Left kidney (tissue), 2 donors: Measurements from ENCODE around the gene SFT2D3. TPM values are rescaled to one million over a fixed set of nuclear protein-coding genes. Genes with fewer than 3 reads are reported as not detected.

ENCODE experiments used
- DNase-seq: peaks from one replicate; pipeline ENCODE4 v3.0.0-alpha.2; 2013
- polyA plus RNA-seq: library from polyadenylated mRNA; unstranded; fragments of 120-200 nt; gene quantifications from one replicate; pipeline ENCODE4 v1.2.1, GENCODE V29; 2013; ENCODE audit not compliant: insufficient read length

SFT2D3 gene
- polyA plus RNA-seq, 1 donor, result not detected

DNA sequence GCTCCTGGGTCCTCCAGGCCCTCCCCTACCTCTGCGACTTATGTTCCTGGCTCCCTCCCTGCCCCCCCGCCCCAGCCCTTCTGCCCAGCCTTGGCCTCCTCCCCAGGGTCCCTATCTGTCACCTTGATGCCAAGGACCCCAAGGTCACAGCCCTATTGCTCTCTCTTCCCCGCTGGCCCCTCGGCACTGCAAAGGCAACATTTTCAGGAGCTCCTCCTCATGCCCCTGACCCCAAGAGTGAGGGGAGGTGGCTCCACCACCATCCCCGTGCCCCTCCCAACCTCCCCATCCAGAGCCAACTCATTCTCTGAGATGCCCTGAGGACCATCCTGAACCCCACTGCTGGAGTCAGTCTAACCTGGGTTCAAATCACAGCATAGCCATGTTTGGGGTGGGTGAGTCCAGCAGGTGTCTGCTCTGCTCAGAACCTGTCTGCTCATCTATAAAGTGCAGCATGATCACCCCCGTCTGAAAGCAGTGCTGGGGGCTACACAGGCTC, 37.7 kb upstream of the SFT2D3 start:
- no peak for DNase-seq

DNA sequence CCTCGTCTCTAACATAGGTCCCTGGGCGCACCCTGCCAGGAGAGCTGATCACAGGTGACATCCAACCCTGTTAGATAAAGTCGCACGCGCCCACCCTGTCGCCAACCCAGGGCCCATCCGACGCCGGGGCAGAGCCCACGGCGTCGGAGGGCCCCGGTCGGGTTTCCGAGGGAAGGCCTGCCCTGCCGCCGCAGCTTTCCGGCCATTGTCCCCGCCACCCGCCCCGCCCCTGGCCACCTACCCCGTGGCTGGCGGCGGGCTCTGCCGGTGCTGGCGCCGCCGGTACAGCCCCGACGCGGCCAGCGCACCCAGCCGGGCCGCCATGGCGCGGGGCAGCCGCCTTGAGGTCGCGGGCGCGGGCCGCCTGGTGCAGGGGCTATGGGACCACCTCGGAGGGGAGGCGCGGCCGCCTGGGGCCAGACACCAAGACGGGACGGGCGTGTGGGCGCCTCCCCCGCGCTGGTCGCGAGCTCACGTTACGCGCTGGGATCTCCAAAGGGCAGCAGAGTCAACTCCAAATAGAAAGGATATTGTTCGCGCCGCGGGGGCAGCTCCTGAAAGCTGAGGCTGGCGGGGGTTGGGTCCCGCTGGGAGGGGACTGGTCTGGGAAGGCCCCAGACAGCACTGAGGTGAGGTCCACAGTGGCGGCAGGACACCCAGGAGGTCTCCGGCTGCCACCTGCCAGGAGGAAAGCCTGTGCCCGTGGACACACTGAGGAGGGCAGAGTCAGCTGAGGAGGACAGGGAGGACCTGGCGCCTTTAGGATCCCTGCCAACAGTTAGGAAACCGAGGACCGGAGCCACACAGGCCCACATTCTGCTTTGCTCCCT, 37.0 kb upstream of the SFT2D3 start:
- DNase-seq, result peak; percentile 60

DNA sequence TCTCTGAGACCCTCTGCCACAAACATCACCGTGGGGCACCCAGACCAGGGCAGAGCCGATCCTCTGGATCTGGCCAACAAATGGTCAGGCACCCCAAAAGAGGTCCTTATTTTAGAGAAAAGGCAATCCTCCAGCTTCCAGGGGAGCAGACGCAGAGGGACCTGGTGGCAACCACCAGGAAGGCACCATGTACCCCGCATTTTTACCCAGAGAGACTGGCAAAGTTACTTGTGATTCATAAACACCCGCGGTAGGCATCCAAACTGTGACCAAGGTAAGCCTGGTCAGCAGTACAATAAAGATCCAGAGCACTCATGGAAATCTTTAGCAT, 36.4 kb upstream of the SFT2D3 start:
- no peak for DNase-seq

DNA sequence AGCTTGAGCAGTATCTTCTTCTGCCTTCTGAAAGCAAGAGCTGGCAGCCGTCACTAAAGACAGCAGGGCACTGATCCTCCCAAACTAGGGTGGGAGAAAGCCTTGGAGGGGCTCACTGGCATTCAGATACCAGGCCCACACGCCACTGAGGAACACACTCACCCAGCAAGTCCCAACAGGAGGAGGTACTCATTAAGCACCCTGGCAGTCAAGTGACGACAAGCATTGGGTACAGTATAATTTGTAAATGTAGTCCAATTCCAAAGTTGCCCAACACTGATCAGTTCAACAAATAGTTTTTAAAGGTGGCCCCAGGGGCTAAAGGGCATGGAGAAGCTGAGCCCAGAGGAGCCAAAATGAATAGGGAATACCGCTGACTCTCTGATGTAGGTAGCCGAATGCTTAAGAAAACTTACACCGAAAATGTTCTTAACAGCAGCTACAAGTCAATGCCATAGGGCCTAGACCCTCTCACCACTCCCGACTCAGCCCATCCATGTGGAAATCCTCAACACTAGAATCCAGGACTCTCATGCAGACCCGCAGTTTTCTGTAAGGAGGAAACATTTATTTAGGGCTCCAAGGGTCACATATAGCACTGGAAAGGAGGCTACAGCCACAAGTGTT, 35.9 kb upstream of the SFT2D3 start:
- no peak for DNase-seq

DNA sequence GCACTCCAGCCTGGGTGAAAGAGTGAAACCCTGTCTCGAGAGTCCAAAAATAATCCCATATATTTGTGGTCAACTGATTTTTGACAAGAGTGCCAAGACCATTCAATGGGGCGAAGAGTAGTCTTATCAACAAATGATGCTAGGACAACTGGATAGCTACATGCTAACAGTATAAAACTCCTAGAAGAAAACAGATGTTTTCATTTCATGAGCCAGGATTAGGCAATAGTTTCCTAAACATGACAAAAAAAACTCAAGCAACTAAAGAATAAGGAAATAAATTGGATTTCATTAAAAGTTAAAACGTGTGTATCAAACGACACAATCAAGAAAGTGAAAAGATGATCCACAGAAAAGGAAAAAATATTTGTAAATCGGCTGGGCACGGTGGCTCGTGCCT, 32.2 kb upstream of the SFT2D3 start:
- DNase-seq, result no peak

DNA sequence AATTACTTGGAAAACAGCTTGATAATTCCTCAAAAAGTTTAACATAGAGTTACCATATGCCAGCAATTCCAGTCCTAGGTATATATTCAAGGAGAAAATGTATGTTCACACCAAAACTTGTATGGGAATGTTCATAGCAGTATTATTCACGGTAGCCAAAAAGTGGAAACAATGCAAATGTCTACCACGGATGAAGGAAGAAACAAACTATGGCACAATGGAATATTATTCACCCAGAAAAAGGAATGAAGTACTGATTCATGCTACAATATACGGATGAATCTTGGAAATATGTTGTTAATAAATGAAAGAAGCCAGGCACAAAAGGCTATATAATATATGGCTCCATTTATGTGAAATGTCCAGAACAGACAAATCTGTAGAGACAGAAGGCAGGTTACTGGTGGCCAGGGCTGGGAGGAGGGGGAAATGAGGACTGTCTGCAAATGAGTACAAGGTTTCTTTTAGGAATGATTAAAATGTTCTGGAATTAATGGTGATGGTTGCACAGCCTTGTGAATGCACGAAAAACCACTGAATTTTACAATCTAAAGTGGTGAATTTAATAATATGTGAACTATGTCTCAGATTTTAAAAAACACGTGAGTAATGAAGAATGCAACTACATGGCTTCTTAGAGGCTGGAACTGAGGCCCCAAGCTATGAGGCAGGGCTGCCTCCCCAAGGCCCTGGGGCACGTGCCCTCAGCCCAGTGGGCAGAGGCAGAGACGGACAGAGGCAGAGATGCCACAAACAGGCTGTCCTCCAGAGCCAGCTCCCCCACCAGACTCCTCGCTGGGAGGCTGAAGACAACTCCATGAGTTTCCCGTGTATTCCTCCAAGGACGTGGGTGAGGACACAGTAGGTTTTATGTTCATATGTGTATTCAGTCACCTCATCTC, 31.0 kb upstream of the SFT2D3 start:
- no peak for DNase-seq

DNA sequence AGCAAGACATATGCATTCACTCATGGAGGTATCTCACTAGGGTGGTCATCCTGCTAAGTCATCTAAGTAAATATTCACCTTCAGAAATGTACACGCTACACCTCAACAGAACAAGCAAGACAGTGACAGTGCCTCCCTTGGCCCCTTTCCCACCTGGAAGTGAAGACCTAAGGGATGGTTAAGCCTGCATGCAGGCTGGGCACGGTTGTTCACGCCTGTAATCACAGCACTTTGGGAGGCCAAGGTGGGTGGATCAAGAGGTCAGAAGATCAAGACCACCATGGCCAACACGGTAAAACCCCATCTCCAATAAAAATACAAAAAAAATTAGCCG, 30.4 kb upstream of the SFT2D3 start:
- DNase-seq, result no peak

DNA sequence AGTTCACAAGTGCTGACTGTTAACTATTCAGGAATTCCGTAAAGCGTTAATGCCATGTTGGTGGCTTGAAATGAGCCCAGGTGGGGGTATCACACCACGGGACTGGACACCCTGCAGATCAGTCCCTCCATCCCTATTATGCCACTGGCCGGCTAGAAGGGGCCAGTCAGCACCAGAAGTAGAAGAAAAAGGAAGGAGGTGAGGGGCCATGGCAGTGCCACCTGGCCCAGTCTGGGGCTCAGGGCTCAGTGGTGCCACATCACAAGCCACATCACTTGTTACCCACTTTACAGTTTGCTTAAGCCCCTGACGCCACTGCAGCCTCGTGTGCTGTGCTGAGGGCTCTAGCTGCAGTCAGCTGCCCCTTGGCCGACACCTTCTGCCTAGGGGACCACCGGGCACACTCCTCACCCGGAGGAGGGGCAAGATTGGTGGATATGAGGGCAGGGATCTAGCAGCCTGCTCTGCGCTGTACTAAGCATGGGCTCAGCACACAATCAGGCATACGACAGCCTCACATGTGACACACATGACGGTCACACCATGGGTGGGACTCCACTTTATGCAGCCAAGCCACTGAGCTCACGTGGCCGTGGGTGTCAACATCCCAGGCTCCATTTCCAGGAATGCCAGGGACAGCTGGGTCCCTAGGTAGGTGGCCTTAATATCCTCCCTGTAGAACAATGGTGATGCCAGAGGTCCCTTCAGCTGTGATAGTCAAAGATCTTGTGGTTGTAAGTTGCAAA, 29.6 kb upstream of the SFT2D3 start:
- no peak for DNase-seq

DNA sequence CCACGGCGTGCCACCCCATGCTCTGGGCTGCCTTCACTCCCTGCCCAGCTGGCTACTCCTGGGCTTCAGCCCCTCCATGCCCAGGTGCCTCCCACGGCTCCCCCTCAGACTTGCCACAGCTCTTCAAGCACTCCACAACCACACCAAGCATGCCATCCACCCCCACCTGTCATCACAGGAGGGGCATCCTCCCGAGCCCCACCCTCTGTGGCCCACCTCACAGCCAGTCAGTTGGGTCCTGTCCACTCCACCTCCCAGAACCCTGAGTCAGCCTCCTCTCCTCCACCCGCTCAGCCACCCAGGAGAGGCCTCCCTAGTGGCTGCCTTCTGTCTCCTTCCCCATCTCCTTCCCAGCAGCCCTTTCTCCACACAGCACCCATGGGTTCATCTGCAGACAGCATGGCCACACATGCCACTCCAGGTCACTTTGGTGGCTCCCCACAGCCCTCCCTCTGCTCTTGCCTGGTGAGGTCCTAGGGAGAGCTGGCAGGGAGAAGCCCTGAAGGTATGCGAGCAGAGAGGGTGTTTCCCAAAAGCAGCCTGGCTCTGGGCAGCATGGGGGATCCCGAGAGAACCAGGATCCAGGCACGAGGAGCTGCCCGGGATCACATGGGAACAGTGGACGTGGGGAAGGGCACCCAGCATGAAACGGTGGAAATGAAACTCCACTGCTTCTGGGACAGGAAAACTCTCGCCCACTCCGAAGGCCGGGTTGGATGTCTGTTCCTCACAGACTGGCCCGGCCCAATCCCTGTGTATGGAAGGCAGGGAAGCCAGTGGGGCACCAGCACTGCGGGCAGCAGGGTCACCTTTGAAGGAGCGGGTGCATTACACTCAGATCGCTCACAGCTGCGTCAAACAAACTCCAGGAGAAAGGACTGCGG, 28.7 kb upstream of the SFT2D3 start:
- no peak for DNase-seq

DNA sequence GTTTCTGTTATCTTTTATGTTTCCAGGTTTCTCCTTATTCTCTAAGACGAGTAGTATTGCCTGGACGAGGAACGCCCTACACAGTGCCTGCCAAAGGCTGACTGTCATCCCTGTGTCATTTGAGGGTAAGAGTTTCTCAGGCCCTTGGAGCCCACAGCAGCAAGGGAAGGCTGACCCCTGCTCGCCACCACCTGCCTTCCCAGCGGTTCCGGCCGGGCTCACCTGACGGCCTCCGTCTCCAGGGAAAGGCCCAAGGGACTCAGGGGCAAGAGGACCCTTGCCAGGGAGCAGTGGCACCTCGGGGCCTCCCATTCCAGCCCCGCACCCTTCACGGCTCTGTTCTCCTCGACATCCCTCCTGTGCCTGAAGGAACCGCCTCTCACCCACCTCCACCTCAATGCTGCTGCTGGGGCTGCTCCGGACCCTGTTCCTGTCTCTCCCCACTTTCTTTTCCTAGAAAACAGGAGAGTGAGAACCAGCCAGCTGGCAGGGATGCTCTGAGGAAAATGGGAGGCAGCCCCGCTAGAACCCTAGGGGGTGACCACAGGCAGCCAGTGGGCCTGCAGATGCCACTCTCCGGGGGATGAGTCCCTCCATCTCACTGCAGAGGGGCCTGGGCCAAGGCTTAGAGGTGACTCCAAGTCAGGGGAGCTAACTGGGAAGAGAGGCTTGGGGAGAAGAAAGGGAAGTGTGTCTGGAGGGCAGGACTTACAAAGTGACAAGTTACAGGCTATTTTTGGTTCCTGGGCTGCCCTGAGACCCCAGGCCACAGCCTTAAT, 27.8 kb upstream of the SFT2D3 start:
- no peak for DNase-seq

DNA sequence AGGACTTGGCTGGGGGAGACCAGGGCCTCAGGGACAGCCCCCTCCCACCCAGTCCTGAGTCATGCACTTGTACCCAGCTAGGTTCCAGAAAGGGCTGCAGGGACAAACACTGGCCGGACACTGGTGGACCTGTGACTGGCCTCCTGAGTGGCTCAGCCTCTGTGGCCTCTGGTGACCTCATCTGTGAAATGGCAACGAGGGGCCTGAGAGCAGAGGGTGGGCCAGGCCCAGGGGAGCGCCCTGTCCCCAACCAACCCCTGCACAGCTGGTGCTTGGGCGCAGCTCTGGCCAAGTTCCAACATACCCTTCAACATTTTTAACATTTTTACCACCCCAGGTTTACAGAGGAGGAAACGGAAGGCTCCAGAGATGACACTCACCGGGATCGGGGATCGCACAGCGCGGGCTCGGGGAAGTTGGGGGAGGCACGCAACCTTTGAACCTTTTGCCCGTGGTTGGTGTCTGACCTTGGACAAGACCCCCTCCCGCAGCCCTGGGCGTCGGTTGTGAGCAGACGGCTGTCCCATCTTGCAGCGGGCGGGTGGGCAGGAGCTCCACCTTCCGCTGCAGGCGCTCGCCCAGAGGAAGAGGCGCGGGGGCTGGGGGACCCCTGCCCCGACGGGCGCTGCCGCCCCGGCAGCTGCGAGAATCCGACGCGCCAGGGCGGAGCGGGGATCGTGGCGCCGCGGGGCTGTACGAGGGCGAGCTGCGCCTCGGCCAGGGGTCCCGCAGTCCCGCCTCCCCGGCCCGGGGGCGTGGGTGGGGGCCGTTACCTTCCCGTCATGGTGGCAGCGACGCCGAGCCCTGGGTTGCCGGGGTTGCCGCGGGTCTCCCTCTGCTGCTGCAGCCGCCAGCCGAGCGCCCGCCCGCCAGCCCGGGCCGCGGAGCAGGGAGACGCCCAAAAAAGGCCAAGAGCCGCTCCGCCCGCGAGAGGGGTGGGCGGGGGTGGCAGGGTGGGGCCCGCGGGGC, 26.8 kb upstream of the SFT2D3 start:
- no peak for DNase-seq

DNA sequence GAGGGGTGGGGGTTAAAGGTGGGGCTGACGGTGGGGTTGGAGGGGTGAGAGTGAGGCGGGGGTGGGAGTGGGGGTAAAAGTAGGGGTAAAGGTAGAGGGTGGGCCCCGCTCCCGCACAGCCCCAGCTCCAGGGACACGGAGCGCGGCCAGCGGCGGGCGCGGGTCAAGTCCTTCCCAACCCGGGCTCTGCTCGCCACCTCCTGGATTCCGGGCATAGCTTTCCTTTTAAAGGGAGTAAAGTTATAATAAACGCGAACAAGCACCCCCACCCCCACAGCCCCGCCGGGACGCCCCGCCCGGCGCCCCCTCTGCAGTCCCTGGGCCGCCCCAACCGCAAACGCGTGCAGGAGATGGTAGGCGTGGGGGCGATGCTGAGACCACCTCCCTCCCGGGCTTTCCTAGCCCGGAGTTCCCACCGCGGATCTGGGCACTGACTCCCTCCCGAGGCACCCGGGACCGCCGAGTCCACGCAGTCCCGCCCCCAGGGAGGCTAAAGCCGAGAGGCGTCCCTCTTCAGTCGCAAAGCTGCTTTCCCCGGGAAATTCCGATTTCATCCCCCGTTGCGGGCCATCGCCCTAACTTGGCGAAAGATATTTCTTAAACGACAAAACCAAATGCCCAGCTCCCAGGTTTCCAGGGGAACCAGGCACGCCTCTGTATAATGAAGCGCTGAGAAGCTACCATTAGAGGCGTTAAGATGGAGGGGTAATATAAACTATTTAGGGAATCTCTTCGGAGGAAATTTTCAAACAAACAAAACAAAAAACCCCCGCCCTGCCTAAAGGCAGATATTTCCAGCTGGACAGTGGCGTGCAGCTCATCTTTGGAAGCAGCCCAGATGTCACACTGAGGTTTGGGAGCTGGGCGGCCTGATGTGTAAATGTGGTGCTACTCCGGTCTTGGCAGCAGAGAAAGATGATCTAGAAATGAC, 25.7 kb upstream of the SFT2D3 start, which contains the start of gene LIMS2:
LIMS2 (minus strand) TSS at position 200 of the 931 bp plus-strand sequence. CDS start 506 bp downstream, outside the sequence.
- DNase-seq, result no peak

DNA sequence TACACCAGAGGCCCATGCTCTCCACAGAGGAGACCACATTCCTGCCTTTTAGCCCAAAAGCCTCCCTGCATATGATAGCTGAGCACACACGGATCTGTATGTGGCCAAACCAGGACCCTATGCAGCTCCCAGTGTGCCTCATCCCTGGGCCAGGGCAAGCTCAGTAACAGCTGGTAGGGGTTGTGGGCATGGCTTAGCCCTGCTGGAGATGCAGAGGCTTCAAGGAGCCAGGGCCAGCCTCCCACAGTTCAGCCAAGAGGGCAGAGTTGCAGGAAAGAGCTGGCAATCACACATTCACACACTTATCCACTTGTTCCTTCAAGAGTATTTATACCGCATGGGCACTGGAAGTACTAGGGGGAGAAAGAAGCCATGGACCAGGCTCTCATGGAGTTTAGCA, 24.4 kb upstream of the SFT2D3 start:
- DNase-seq, result no peak

DNA sequence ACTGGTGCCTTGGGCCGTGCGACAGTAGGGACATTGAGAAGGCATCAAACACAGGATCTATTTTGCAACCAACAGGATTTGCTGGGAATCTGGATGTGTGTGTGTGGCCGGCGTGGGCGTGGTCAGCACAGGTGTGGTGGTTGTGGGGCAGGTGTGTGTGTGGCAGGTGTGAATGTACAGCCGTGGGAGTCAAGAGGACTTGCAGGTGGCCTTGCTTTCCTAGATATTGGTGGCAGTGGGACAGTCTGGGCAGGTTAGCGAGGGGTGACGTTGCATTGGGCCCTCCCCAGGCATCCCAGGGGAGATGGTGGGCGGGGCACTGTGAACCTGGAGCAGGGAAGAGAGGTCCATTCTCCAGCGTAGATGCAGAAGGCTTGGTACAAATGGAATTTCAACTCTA, 22.8 kb upstream of the SFT2D3 start:
- DNase-seq, result no peak

DNA sequence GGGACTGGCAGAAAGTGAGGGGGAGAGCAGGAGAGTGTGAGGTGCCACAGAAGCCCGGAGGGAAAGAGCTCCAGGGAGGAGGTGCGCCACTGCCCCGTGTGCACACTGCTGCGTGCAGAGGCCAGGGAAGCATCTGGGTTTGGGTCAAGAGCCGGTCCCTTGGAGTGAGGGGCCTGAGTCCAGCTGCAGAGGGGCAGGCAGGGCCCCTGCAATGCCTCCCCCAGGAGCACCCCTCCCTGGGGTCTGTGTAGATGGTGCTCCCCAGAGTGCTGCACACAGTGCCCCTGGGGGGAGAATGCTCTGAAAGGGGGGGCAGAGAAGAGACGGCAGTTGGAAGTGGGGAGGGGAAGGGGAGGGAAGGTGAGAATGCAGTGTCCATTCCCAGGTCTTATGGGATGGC, 22.3 kb upstream of the SFT2D3 start:
- DNase-seq, result no peak

DNA sequence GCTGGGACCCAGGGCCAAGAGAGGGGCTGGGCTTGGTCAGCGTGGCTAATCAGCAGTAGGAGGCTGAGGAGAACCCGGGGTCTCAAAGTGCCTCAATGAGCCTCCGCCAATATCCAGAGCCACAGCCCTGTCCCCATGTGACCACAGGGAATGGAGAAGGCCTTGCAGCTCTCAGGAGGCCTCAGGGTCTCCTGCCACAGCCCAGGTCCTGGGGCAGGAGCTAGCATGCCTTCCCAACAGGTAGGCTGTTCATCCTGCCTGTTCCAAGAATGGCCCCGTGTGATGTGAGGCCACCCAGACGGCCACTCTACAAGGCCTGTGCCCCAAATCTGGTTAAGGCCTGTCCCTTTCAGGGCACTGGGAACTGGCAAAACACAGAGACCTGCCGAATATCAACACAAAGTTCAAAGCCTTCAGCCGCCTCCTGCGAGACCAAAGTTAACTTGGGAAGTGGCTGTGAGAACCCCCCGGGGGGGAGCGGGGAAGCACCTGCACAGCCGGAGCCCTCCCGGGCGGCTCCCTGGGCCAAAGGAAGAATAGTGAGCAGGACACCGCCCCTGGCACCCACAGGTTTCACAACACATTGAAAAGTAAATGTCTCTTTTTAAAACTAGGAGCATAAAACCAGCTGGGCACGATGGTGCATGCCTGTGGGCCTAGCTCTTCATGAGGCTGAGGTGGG, 21.5 kb upstream of the SFT2D3 start:
- DNase-seq, result no peak

DNA sequence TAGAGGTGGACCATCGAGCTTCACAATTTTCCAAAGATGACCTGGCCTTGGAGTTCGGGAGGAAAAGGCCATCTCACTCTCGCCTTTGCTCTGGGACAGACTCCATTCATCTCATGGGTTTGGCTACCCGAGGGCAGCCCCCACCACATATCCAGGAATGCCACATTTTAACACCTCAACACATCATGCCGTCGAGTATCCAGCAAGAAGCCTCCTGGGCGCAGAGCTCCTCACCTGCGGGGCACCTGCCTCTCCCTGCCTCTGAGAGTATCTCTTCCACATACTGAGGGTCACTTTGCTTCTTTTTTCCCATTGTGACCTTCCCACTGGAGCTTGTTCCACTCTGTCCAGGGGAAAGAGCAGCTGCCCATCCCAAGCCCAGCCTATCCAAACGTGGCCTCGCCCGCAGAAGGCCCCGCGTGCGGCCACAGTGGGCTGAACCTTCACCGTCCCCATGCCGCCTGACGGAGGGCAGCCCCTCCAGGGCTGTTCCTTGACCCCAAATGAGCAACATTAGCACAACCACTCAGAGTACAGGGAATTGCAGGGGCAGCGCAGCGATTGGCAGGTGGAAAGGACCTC, 20.5 kb upstream of the SFT2D3 start:
- DNase-seq, result no peak
